HG02884 (cell line): ENCODE results near the gene HAND2.

ENCODE experiments used
- ATAC-seq: cut with Tn5 transposase; IDR thresholded peaks from one replicate; pipeline ENCODE4 v1.9.1; 2021; ENCODE audit warnings: mild to moderate bottlenecking, moderate library complexity; ENCODE audit not compliant: unreplicated experiment

HAND2 gene

DNA sequence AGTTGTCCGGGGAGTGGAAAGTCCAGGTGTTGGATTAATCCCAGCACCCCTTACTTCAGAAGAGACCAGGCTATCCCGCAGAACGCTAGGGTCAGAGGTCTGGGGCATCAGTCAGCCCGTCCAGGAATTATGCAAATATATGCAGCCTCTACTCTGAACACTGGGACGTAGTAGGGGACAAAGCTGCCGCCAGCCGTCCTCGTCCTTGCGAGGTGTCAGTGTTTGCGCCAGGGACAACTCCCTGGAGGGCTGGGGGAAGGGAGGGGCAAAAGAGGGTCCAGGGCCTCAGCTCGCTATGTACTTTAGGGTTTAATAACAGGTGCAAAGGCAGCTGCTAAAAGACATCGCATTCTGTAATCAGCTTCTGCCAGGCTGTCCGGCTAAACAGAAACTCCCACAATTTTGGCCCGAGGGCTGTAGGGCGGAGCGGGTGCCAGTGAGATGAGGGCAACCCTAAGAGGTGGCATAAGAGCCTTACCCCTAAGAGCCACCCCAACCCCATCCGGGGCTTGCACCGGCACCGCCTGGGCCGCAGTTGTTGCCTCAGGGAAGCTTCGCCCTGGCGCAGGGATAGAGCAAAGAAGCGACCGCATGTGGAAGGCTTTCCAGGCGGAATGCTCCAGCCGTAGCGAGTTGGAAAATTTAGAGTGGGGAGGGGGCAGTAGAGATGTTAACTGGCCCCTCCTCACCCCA, 8.4 kb downstream of the HAND2 start:
- ATAC-seq, result no peak

- no peak for ATAC-seq
Observed at GRCh38 chr4:173520921-173521466, 9.0 kb downstream of the HAND2 start.

DNA sequence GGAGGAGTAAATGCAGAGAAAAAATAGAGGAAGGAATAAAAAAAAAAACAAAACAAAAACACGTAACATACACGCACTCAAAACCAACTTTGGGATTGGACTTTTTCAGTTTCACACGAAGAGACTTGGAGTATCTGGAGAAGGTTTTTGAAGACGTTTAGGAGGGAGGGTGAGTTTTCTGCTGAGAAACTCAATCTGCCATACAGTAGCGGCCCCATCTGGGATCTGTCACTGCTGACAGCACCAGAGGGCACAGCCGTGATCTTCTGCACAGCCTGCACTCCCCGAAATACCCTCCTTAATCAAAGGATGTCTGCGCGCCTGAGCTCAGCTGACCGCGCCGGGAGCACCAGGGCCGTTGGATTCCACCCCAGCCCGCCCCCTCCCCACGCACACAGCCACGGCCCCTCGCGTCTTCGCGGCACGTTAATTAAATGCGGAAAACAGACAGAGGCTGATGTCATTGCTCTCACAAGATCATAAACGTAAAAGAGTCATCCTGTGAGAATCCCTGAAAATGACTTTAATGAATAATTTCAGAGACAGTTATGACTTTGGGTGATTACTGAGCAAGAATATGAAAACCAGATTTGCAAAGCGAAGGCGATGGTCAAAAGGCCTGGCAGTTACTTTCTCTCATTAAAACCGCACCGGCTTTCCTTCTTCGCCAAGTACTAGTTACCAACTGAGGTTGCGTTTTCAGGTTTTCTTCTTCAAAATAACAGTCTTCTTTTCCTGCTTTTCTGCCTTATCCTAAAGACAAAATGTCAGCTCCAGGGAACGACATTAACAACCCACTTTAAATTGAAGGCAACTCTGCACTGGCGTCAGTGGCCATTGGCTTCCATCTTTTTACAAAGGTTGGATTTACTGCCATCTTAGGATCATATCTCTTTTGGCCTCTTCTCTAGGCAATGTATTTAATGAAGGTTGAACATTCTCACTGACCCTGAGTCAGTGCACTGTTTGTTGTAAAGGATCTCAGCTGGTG, 10.6 kb downstream of the HAND2 start:
- no peak for ATAC-seq

- ATAC-seq, result no peak
Observed at GRCh38 chr4:173518425-173519102, 11.5 kb downstream of the HAND2 start.

- ATAC-seq, result no peak
Observed at GRCh38 chr4:173517781-173518424, 12.1 kb downstream of the HAND2 start.

DNA sequence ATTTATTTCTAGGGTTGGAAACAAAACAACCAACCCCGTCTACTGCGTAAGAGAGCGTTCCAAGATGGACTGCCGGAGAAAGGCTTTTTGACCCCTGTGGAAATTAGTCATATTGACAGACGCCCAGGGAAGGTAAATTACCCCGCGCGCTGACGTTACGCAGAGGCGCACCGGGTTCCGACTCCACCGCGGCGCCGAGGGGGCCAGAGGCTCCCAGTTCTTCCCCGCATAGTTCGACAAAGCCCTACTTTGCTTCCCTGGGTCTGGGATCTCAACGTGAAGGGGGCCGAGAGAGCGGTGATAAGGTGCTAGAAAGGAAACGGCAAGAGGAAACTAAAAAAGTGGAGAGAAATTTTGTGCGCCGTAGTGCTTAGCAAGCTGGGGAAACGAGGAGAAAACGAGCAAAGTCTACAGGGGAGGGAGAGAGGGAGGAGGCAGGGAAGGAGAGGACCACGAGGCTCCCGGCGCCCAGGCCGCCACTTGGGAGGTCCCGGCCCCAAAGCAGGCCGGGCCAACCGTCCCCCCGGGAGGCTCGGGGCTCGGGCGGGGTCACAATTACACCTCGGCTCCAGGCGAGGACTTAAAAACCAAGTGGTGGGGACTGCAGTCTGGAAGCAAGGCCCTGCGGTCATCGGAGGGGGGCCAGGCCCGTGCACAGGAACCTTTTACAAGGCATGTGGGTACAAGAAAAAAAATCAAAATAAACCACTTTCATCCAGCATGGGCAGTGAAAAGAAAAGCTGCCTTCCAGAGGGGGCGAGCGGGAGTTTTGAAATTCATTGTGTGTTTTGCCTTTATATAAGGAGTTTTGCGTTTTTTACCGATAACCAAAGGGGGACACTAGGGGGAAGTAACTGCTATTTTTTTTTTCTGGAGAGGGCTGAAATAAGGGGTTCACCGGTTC, 13.2 kb downstream of the HAND2 start:
- no peak for ATAC-seq

GRCh38 chr4:173515458-173515857, 14.6 kb downstream of the HAND2 start:
- ATAC-seq, result no peak

DNA sequence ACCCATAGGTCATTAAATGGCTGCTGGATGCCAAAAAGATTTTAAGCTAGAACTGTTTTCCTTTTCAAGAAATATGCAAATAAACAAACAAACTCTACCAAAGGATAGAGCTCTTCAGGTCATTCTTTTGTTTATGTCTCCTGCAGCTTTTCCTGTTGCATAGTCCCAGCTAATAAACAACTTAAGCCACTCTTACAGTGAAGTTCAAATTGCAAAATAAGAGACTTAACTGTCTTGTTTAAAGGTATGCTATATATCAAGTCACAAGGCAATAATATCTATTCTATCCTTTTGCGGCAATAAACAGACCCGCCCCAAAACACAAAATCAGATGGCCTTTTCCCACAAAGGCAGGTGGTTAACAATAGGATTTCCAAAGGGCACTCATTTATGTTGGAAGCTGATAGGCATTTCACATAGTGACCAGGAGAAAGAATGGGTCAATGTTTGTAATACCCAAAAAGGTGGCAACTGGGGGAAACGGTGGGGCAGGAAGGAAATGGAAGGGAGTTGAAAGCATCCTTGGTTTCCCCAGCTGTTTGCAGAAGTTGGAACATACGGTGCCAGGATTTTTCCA, 15.3 kb downstream of the HAND2 start:
- ATAC-seq, result no peak

- no peak for ATAC-seq
Observed at GRCh38 chr4:173513651-173514050, 16.4 kb downstream of the HAND2 start.

DNA sequence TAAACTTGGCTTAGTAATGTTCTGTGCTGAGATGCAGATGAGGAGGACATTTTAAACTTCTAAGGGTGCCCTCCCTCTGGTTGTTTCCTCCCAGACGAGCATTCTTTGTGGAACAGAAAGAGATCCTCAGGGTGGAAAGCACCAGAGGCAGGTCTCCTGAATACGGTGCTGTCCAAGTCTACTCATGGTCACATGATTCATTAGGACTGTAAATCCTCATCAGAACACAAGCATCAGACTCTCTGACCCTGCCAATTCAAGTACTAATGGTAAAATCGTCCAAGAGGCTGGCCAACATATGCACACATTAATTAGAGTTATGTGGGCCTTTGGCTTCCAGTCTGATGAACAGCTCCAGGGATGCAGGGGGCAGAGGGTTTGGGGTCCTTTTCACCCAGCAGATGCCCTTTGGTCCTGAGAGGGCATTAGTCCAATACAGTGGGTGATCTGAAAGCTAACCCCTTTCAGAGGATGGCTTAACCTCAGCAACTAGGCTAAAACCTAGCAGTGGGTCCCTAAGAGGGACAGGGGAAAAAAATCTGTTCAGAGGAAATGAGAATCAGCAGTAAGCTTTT, 18.2 kb downstream of the HAND2 start:
- no peak for ATAC-seq

- peak; percentile 26 for ATAC-seq
Observed at GRCh38 chr4:173509036-173510001, 20.7 kb downstream of the HAND2 start.

DNA sequence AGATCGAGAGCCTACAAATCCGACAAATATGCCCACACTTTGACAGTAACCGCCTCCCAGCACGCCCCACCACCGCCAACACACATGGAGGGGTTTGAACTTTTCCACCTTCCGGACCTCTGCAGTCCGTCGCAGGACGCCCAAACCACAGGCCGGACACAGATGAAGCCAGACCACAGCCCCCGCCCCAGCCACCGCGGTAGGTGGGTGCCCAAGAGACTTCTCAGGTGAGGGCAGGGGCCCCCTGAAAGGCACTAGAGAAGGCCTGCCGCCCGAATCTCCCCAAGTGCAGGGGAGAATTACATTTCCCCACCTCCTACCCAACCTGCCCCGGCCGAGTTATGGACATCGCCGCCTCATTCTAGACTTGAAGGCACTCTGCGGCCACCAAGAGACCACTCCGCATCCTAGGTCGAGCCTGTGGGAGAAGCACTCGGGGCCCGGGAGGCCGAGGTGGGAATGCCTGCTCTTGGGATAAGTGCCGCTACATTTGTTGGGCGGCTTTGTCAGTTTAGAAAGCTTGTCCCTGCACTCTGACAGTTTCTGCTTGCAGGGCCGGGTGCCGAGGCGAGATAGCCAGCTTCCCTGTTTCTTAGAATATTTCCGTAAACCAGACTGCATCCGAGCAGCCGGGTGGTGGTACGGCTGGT, 21.5 kb downstream of the HAND2 start:
- ATAC-seq, result no peak

DNA sequence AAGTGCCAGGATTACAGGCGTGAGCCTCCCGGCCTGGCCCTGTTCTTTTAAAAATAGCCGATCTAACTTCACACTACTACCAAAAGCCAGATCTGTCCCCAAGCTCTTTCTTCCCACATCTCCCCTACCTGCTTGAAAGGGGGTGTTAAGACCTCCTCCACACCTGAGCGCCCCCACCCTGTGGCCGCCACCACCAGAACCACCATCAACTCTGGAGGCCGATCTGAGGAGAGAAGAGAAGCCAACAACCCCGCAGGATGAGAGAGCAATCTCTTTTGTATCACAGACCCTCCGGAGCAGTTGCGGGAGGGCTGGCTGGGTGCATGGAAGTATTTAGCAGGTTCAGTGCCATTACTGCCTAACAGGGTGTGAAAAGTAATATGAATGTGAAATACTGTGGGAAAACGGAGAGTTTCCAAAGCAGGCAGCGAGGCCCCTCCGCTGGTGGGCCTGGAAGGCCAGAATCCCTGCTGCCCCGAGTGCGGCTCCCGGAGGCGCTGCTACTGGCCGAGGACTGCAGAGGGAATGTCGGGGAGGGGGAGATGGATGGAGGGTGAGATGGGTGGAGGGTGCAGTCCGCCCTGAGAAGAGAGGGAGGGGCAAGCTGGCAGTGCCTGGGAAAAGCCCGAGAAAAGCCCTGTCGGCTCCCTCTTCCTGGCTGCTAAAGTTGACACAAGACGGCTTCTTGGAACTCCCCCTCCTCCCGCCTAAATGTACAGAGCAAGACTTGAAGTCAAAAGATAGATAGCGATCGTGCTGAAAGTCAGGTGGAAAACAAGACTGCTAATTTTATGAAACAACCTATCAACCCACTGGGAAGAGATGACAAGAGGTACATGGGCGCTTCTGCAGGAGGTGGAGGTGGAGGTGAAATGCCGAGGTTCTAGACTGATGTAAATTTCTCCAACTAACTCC, 22.3 kb downstream of the HAND2 start:
- no peak for ATAC-seq

DNA sequence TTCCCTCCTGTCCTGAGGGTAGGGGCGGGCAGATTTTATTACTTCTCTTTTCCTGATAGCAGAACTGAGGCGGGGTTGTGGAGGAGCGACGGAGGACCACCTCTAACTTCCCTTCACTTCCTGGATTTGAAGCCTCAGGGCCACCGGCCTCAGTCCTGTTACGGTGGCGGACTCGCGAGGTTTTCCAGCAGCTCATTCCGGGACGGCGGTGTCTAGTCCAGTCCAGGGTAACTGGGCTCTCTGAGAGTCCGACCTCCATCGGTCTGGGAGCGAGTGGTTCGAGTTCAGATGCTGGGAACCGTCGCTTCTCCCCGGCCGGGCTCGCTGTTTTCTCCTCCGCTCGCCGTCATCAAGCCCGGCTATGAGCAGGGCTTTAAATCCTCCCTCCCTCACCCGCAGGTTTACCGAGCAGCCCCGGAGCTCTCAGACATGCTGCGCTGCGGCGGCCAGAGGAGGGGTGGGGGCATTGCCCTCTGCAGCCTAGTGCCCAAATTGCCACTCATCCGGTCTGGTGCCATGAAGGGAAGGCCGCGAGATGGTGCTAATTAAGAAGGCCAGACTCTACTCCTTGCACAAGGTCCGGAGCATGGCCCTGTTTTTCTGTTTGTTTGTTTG, 23.3 kb downstream of the HAND2 start:
- peak; percentile 12 for ATAC-seq

DNA sequence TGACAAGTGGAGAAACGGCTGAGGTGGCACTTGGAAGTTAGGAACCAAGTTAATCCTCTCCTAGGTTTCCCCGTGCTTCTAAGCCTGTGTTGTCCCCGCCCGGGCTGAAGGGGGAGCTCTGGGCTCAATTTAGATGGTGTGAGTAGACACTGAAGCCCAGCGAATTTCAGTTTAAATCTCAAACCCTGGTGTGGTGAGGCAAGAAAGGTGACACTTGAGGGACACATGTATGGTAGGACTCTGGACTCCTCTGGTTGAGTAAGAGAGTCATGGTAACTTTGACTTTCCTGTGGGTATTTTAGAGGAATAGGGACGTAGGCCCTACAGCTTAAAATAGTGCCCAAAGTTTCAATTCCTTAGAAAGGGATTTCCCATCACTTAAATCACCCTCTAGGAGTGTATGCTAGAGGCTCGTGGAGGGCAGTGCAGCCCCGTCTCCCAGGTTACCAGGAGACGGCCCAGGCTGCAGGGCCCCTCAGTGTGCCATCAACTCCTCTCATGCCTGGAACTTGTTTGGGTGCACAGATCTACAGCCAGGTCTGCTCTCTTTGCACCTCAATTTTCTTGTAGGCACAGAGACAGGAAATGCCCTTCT, 24.0 kb downstream of the HAND2 start:
- peak; percentile 62 for ATAC-seq

GRCh38 chr4:173504181-173504503, 25.9 kb downstream of the HAND2 start:
- ATAC-seq, result no peak
